ENCODE measurements around the gene ATP8A1. TPM values are rescaled to one million over a fixed set of nuclear protein-coding genes. Genes with fewer than 3 reads are reported as not detected.

ATP8A1 gene
- total RNA-seq, 2 experiments from 2014 or later = 80.0 to 141 TPM

DNA sequence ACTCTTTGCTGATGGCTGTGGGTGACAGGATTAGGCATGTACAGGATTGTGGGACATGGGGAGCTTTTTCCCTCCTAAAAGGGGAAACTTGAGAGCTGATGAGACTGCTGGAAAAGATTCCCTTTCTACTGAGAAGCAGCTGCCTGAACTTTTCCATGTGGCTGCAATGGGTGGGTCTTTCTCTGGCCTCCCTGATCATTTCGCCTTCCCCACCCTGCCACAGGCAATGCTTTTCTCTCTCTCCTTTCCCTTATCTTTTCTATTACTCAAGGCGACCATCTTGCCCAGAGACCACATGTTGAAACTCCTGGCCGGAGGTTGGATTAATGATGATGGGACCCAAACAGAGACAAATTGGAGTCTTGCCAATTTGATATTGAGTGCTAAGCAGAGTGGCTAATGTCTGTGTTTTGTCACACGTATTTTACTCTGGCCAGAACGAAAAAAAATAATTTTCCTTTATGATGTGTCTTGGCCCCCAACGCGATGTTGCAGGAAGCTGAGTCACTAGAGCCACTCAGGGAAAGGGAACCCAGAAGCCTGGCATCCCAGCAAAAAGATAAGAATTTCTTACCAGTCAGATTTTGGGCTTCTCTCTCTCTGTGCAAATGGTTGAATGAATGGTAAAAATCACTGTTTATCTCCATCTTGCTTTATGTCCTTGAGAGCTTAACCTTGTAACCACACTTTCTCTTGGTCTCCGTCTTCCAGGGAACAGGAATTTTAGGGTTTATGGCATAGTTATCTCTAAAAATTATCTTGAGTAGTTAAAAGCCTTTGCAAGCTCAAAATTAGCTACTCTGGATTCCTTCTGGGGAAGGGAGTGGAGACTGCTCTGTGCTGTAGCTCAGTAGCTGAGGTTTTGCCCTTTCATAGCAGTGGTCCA lies 19.4 kb upstream of the ATP8A1 start:
- DNase-seq (ENCODE audit: low spot score) = no peak
- H3K36me3 ChIP-seq (ENCODE audit: insufficient read depth, low read length) = peaks cover 23% of the 10 kb centered on the region
- H4K20me1 ChIP-seq (ENCODE audit: insufficient read depth, low read length) = no peaks in the 10 kb centered on the region
- H3K4me2 ChIP-seq (ENCODE audit: low read length) = no peak overlapping the region
- H3K4me3 ChIP-seq (ENCODE audit: low read depth, low read length, poor library complexity, severe bottlenecking) = no peak overlapping the region
- ChIA-PET POLR2A (interaction anchor here (0.6 to 5.9 kb wide), 6 partner anchors 9 to 658 kb away, joined by 3 to 54 read pairs (median 4); no protein-coding TSS in a partner anchor), CTCF (ENCODE audit: unreplicated experiment) (no interaction called here)
- intact Hi-C loops (cut with micrococcal nuclease; ENCODE audit: unreplicated experiment) = no loop called here
- peaks cover 45% of the 10 kb centered on the region for H3K4me1 ChIP-seq (ENCODE audit: insufficient read depth, low read length, poor library complexity, severe bottlenecking)
- no peak overlapping the region for H3K27ac ChIP-seq (ENCODE audit: low read depth, low read length, poor library complexity, severe bottlenecking)
- peaks cover 51% of the 10 kb centered on the region for H3K9me3 ChIP-seq (ENCODE audit: low read length)
- TF ChIP-seq CTCF (conservative IDR thresholded peaks at IDR 0.05; ENCODE audit: low read length) (no peak), EZH2phosphoT487 (IDR thresholded peaks at IDR 0.05; ENCODE audit: borderline replicate concordance, low read depth, low read length) (no peak)
- no peaks in the 10 kb centered on the region for H3K79me2 ChIP-seq (ENCODE audit: insufficient read depth, low read depth, low read length)
- H2AFZ ChIP-seq (ENCODE audit: low read length) = no peak overlapping the region
- no TSS peak for BruUV-seq (replicated peaks)
- H3K9me2 ChIP-seq (ENCODE audit: insufficient read depth, low read length) = no peaks in the 10 kb centered on the region

DNA sequence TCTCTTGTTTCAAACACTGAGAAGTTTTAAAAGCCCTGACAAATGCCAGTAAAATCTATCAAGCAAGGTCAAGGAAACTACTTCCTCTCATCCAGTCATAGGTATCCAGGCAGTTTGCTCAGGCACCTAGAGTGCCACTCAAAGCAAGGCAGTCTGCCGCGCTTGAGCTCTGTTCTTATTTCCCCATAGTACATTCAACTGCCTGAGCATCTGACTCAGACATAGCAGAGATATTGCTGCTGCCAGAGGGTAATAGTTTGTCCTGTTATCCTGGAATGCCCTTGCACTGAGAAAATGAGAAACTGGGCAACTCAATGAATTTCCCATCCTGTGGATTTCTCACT lies 16.1 kb upstream of the ATP8A1 start:
- TF ChIP-seq EZH2phosphoT487 (IDR thresholded peaks at IDR 0.05; ENCODE audit: borderline replicate concordance, low read depth, low read length) (no peak), CTCF (conservative IDR thresholded peaks at IDR 0.05; ENCODE audit: low read length) (no peak)
- no peak overlapping the region for H3K4me3 ChIP-seq (ENCODE audit: low read depth, low read length, poor library complexity, severe bottlenecking)
- peak overlapping the region; percentile 27 for H3K4me2 ChIP-seq (ENCODE audit: low read length)
- ChIA-PET POLR2A (interaction anchor here (0.6 to 1.8 kb wide), 9 partner anchors 11 to 175 kb away, joined by 3 to 10 read pairs (median 3); partner anchors contain the start of gene ATP8A1), CTCF (ENCODE audit: unreplicated experiment) (interaction anchor here (1.1 kb wide), 1 partner anchor 17 kb away, joined by 5 read pairs; the partner anchor contains the start of gene ATP8A1)
- no peaks in the 10 kb centered on the region for H3K79me2 ChIP-seq (ENCODE audit: insufficient read depth, low read depth, low read length)
- DNase-seq (ENCODE audit: low spot score) = peak; percentile 42
- H3K9me2 ChIP-seq (ENCODE audit: insufficient read depth, low read length) = no peaks in the 10 kb centered on the region
- H3K9me3 ChIP-seq (ENCODE audit: low read length) = peaks cover 32% of the 10 kb centered on the region
- peaks cover 34% of the 10 kb centered on the region for H3K4me1 ChIP-seq (ENCODE audit: insufficient read depth, low read length, poor library complexity, severe bottlenecking)
- intact Hi-C loops (cut with micrococcal nuclease; ENCODE audit: unreplicated experiment) = no loop called here
- H2AFZ ChIP-seq (ENCODE audit: low read length) = peak overlapping the region; percentile 87
- H3K27ac ChIP-seq (ENCODE audit: low read depth, low read length, poor library complexity, severe bottlenecking) = no peak overlapping the region
- H3K36me3 ChIP-seq (ENCODE audit: insufficient read depth, low read length) = peaks cover 9% of the 10 kb centered on the region
- no peaks in the 10 kb centered on the region for H4K20me1 ChIP-seq (ENCODE audit: insufficient read depth, low read length)
- BruUV-seq (replicated peaks) = no TSS peak
